Ramos (cell line): ENCODE data around the gene ELOVL6.
"Not testable (repeated sequence)": the region's sequence is repeated elsewhere in the genome, so short reads cannot be mapped to it uniquely, and the experiment has no call there.

Experiments
- in situ Hi-C: fragments of 300-500 bp; cut with MboI; formaldehyde crosslinking; loops from one replicate; pipeline ENCODE4 v1.14.3; 2022; ENCODE audit warnings: low sequenced_read_pairs; ENCODE audit not compliant: unreplicated experiment

The ELOVL6 gene

GRCh38 chr4:110087070-110087708 lies 111.2 kb downstream of the ELOVL6 start:
- in situ Hi-C loops, result no loop called here

- in situ Hi-C loops, result no loop called here
Measured at GRCh38 chr4:110085131-110085530, 113.3 kb downstream of the ELOVL6 start.

- in situ Hi-C loops, result no loop called here
Measured at GRCh38 chr4:110084154-110084553, 114.3 kb downstream of the ELOVL6 start.

GRCh38 chr4:110078148-110078547 lies 120.3 kb downstream of the ELOVL6 start:
- in situ Hi-C loops, result not testable (repeated sequence)

GRCh38 chr4:110076828-110077227 lies 121.6 kb downstream of the ELOVL6 start:
- in situ Hi-C loops, result not testable (repeated sequence)

GRCh38 chr4:110075891-110076290 lies 122.5 kb downstream of the ELOVL6 start:
- in situ Hi-C loops, result no loop called here

- in situ Hi-C loops, result no loop called here
Measured at GRCh38 chr4:110075083-110075738, 123.2 kb downstream of the ELOVL6 start.

GRCh38 chr4:110074570-110074969 lies 123.8 kb downstream of the ELOVL6 start:
- in situ Hi-C loops, result no loop called here

- in situ Hi-C loops, result no loop called here
Measured at GRCh38 chr4:110073053-110073845, 125.2 kb downstream of the ELOVL6 start.

- in situ Hi-C loops, result no loop called here
Measured at GRCh38 chr4:110071466-110071865, 126.9 kb downstream of the ELOVL6 start.

GRCh38 chr4:110068248-110068647 lies 130.2 kb downstream of the ELOVL6 start:
- in situ Hi-C loops, result no loop called here

GRCh38 chr4:110064934-110065333 lies 133.5 kb downstream of the ELOVL6 start:
- in situ Hi-C loops, result loop anchor here (5.0 kb wide), 1 partner anchor 142 kb away; no protein-coding TSS in a partner anchor

- in situ Hi-C loops, result loop anchor here (5.0 kb wide), 1 partner anchor 143 kb away; no protein-coding TSS in a partner anchor
Measured at GRCh38 chr4:110064295-110064694, 134.1 kb downstream of the ELOVL6 start.

- in situ Hi-C loops, result loop anchor here (5.0 kb wide), 1 partner anchor 145 kb away; no protein-coding TSS in a partner anchor
Measured at GRCh38 chr4:110062166-110062565, 136.2 kb downstream of the ELOVL6 start.

- in situ Hi-C loops, result loop anchor here (5.0 kb wide), 1 partner anchor 146 kb away; no protein-coding TSS in a partner anchor
Measured at GRCh38 chr4:110061076-110061475, 137.3 kb downstream of the ELOVL6 start.

- in situ Hi-C loops, result loop anchor here (5.0 kb wide), 1 partner anchor 148 kb away; no protein-coding TSS in a partner anchor
Measured at GRCh38 chr4:110059556-110060191, 138.7 kb downstream of the ELOVL6 start.

GRCh38 chr4:110058677-110059076 lies 139.7 kb downstream of the ELOVL6 start:
- in situ Hi-C loops, result no loop called here

GRCh38 chr4:110055158-110055768 lies 143.2 kb downstream of the ELOVL6 start:
- in situ Hi-C loops, result no loop called here

GRCh38 chr4:110049951-110050925 lies 148.2 kb downstream of the ELOVL6 start:
- in situ Hi-C loops, result no loop called here
